Fibroblast of mammary gland (primary cell): ENCODE measurements around the gene IFT25.

Experiments used
- DNase-seq: peaks from one replicate; pipeline ENCODE4 v3.0.0-alpha.2; 2010; ENCODE audit warnings: low read depth
- H3K4me3 ChIP-seq: 2 replicates; pipeline ENCODE4 v1.5.1; 2011; ENCODE audit warnings: low read depth, mild to moderate bottlenecking, low read length, moderate library complexity; ENCODE audit not compliant: control insufficient read depth
- TF ChIP-seq, protein P1 (sequence below): conservative IDR thresholded peaks from 2 replicates; pipeline ENCODE4 v1.5.1; 2011; ENCODE audit warnings: low read depth, low read length, inconsistent platforms; ENCODE audit not compliant: control insufficient read depth, insufficient read depth

The IFT25 gene

DNA sequence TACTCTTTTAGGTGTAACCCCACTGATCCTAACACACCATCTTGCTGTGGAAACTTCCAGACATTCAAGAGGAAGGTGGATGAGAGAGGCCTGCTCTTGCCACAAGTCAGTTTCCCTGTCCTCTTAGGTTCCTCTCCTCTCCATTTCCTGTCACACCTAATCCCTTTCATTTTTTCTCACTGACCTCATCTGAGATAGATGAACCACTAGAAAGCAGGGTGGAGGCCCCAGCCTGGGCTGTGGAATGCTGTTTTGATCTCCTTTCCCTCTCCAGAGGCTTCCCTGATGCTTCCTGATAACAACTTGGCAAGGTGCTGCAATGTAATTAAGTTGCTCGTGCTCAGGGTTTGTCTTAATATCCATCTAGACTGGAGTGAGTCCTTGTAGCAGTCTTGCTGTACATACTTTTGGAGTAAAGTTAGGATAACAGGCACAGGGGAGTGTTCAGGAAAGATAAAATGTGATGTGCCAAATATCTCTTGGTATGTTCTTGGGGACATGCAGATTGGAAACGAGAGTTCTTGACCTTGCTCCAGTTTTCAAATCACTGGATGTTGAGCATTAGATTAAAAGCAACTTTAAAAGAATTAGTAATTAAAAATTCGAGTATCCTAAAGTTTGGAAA lies 11.8 kb upstream of the IFT25 start:
- TF ChIP-seq, protein P1, sequence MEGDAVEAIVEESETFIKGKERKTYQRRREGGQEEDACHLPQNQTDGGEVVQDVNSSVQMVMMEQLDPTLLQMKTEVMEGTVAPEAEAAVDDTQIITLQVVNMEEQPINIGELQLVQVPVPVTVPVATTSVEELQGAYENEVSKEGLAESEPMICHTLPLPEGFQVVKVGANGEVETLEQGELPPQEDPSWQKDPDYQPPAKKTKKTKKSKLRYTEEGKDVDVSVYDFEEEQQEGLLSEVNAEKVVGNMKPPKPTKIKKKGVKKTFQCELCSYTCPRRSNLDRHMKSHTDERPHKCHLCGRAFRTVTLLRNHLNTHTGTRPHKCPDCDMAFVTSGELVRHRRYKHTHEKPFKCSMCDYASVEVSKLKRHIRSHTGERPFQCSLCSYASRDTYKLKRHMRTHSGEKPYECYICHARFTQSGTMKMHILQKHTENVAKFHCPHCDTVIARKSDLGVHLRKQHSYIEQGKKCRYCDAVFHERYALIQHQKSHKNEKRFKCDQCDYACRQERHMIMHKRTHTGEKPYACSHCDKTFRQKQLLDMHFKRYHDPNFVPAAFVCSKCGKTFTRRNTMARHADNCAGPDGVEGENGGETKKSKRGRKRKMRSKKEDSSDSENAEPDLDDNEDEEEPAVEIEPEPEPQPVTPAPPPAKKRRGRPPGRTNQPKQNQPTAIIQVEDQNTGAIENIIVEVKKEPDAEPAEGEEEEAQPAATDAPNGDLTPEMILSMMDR, result no peak
- H3K4me3 ChIP-seq, result no peak overlapping the region
- no peak for DNase-seq

DNA sequence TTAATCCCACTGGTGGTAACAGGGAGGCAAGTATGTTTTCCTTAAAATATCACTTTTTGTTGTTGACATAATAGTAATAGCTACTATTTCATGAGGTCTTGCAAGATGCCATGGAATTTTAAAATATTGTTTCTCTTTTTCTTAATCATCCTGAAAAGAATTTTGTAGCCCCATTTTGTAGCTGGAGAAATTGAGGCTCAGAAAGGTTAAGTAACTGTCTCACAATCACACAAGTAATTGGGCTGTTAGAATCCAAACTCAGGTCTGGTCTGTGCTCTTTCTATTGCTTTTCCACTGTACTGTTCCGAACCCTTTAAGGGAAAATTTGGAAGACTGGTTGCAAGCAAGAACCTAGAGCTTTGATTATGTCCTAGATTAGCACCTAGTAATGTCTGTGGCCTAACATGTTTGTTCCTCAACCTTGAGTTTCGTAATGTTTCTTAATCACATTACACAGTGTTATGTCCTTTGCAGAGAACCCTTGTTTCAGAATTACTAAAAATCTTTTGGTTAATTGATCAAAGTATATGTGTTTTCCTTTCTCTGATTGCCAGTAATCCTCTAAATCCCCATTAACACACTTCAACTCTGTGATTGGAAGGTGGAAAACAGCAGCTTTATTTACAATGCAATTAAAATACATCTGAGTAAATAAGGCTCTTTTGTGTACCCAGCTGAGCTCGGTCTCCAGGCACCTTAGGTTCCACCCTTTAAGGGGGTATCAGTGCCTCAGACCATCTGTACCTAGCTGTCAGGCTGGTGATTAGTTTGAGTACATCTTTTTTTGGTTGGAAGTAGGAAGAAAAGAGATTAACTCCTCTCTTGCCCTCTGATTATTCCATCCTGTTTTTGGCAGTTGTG lies 11.0 kb upstream of the IFT25 start:
- no peak overlapping the region for H3K4me3 ChIP-seq
- peak; percentile 38 for DNase-seq
- TF ChIP-seq, protein P1, result no peak

DNA sequence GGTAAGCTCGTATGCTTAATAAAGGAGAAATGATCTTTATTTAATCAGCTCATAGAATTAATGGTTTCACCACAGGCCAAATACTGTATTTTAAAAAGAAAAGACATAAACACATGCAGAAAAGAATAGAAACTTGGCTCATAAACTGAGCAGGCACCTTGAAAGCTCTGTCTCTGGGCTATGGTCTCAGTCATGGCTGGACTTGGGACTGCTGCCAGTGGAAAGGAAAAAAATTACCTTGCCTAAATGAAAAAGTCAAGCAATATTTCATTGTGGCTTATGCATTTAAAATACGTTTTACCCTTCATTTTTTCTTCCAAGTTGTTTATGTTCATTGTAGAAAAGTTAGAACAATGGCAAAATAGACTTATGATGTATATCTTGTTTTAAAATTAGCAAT lies 8.6 kb upstream of the IFT25 start:
- no peak overlapping the region for H3K4me3 ChIP-seq
- no peak for DNase-seq
- TF ChIP-seq, protein P1, result no peak

DNA sequence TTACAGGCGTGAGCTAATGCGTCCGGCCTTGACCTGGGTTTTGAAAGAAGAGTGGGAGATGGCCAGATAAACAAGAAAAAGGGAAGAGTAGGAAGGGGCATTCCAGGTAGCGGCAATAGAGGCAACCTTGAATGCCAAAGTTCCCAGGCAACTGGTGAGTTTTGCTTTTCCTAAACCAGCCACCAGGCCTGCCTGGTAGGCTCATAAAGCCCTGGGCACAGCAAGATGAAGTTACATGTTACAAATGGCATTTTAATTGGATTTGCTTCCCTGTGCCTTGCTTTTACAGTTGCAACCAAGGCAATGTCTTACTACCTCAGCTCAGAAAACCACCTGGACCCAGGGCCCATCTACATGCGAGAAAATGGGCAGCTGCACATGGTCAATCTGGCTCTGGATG lies 6.2 kb upstream of the IFT25 start:
- H3K4me3 ChIP-seq, result no peak overlapping the region
- TF ChIP-seq, protein P1, result no peak
- DNase-seq, result no peak

DNA sequence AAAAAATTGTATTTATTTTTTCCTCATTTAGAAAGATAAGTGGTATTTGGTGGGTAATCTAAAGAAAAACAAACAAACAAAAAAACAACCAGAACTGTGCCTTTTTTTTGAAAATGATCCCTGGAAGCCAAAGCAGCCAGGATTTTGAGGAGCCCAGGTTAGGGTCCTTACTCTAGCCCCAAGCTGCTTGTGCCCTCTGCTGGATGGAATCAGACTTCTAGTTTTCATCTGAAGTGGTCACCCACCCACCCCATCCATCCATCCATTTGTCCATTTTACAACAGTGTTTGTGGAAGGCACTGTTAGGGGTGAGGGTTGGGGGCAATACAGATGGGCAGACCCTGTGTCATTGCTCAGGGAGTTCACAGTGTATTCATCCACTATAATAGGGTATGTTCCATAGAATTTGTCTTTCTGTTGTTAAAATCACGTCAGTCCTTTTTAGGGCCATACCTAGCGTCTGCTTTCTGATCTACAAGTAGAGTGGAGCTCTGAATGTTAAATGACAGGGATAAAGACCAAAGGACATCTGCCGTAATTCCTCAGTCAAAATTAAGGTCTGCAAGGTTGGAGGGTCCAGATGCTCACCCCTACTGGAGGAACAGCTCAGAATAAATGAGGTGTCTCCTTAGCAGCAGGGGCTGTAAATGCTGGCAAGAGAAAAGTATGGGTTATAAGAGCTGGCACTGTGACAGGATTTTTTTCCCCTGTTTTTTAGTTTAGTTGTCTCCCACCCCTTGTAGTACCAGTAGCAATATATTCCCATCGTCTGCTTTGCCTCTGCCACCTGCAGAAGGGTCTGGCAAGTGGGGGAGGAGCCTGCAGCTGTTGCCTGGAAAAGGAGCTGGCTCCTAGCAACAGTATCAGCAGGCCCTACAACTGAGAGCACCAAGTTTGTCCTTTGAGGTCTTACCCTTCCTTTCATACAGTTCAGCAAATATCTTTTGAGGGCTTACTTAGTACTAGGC lies 3.8 kb upstream of the IFT25 start:
- peak; percentile 58 for DNase-seq
- H3K4me3 ChIP-seq, result no peak overlapping the region
- TF ChIP-seq, protein P1, result peak; percentile 70

DNA sequence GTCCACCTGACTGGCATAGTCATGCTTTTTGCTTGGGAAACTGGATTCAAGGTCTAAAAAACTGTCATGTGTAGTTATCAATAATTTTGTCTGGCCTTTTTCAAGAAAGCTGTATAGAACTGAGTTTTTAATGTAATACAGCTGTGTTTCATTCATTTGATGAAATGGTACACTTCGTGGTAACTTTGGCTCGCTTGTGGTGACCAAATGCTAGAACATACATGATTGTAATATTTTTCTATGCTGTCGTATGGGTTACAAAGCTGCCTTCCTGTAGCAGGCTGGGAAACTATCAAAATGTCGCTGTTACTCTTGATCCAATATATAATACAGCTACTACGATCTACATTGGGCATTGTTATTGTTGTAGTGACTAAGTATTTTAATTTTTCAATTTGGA lies 2.8 kb upstream of the IFT25 start:
- TF ChIP-seq, protein P1, result no peak
- no peak overlapping the region for H3K4me3 ChIP-seq
- peak; percentile 39 for DNase-seq
